BJ (cell line): ENCODE measurements around the gene TNNT3. TPM values are rescaled to one million over a fixed set of nuclear protein-coding genes. Genes with fewer than 3 reads are reported as not detected.

Experiments
- CTCF ChIA-PET: fragments of 350-600 bp; formaldehyde crosslinking; extraction: SDS; loops from one replicate; lab custom pipeline; 2021; ENCODE audit warnings: antibody characterized with exemption, inconsistent platforms; lab: Yijun Ruan, JAX
- POLR2A ChIA-PET: fragments of 300-600 bp; sonication (Branson Sonifier 250); formaldehyde crosslinking; extraction: SDS; loops from one replicate; lab custom pipeline; 2021; ENCODE audit warnings: antibody characterized with exemption; lab: Charles Lee
- DNase-seq: peaks from one replicate; pipeline ENCODE4 v3.0.0-alpha.2; 2011; ENCODE audit warnings: low read depth
- H3K27me3 ChIP-seq: 2 replicates; pipeline ENCODE4 v1.6.0; 2011; ENCODE audit warnings: low read length; ENCODE audit not compliant: control insufficient read depth, insufficient read depth
- H3K36me3 ChIP-seq: 2 replicates; pipeline ENCODE4 v1.5.1; 2011; ENCODE audit warnings: low read length; ENCODE audit not compliant: control insufficient read depth, insufficient read depth
- H3K4me3 ChIP-seq: 2 replicates; pipeline ENCODE4 v1.5.1; 2011; ENCODE audit warnings: low read depth, mild to moderate bottlenecking, control low read depth, low read length
- CTCF ChIP-seq: IDR thresholded peaks from 2 replicates; pipeline ENCODE4 v1.5.1; 2011; ENCODE audit warnings: low read depth, mild to moderate bottlenecking, control low read depth, inconsistent platforms, low read length, moderate library complexity; ENCODE audit not compliant: insufficient read depth
- polyA plus RNA-seq: library from polyadenylated mRNA; depleted of rRNA; stranded (reverse); fragments of >200 nt; gene quantifications from 2 replicates; pipeline ENCODE4 v1.2.3, GENCODE V29; 2011

Gene TNNT3
- polyA plus RNA-seq, 1 experiment: not detected

DNA sequence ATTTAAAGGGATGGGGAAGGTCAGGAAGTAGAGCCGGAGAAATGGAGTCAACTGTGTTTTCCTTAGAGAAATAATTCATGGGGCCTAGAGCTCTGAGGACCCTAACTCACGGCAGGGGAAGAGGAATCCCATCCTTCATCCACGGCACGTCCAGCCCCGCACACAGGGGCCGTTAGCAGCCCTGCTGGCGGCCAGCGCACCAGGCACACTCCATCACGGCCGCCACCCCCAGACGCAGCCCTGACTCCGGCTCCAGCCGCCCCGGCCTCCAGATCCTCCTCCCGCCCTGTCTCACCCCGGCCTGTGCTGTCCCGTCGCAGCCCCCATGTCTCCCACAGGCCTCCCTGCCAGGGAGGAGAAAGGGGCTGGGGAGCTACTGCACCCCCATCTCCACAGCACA lies 38.9 kb downstream of the TNNT3 start:
- POLR2A ChIA-PET: no interaction called here
- CTCF ChIA-PET: interaction anchor here (1.3 to 6.9 kb wide), 2 partner anchors 192 to 264 kb away, joined by 4 to 55 read pairs; no protein-coding TSS in a partner anchor
- TF ChIP-seq CTCF: no peak
- Histone ChIP-seq H3K27me3 (no peaks in the 10 kb centered on the region), H3K36me3 (no peaks in the 10 kb centered on the region), H3K4me3 (no peak overlapping the region)
- no peak for DNase-seq

DNA sequence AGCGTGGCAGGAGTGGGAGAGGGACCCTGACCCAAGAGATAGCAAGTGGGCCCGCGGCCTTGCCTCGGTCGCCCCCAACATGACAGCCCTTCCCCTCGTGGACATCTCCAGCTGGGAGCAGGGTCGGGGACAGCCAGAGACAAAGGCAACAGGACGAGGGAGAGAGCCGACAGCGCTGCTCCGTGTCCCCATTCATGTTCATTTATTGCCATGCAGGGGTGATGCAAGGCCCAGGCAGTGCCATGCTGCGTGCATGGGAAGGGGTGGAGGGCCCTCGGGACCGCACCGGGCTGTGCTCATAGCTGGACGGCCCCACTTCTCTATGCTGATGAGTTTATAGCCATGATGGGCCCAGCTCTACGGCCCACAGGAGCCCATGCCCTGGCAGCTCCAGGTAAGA lies 40.3 kb downstream of the TNNT3 start:
- CTCF ChIA-PET: interaction anchor here (1.0 to 6.9 kb wide), 5 partner anchors 8 to 191 kb away, joined by 3 to 55 read pairs (median 5); no protein-coding TSS in a partner anchor
- no peak for TF ChIP-seq CTCF
- H3K4me3 ChIP-seq: no peak overlapping the region
- no peaks in the 10 kb centered on the region for H3K36me3 ChIP-seq
- POLR2A ChIA-PET: no interaction called here
- DNase-seq: no peak
- no peaks in the 10 kb centered on the region for H3K27me3 ChIP-seq

GRCh38 chr11:1963864-1964263 lies 44.4 kb downstream of the TNNT3 start:
- no peak for TF ChIP-seq CTCF
- CTCF ChIA-PET: interaction anchor here (1.2 to 4.5 kb wide), 2 partner anchors 10 to 16 kb away, joined by 3 to 20 read pairs; no protein-coding TSS in a partner anchor
- Histone ChIP-seq H3K27me3 (no peaks in the 10 kb centered on the region), H3K4me3 (no peak overlapping the region), H3K36me3 (no peaks in the 10 kb centered on the region)
- DNase-seq: no peak
- POLR2A ChIA-PET: no interaction called here

DNA sequence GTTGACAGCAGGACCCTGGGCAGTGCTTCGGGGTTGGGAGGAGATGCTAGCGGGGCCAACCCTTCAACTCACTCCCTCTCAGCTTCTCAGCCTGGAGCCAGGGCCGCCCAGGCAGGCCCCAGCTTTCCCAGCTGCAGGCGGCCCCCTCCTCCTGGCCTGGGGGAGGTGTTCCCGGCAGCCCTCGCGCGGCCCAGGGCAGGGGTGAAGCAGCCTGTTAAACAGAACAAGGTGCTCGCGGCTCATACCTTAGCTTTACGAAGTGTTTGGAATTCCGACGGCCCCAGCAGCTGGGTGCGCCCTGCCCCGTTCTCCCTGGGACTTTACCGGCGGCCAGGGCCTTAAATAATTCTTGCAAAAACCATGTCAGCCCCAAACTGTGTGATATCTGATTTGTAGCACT lies 44.8 kb downstream of the TNNT3 start:
- ChIA-PET POLR2A (interaction anchor here (0.6 kb wide), 1 partner anchor 86 kb away, joined by 3 read pairs; no protein-coding TSS in a partner anchor), CTCF (interaction anchor here (1.1 to 4.5 kb wide), 3 partner anchors 16 to 38 kb away, joined by 3 to 20 read pairs (median 3); no protein-coding TSS in a partner anchor)
- DNase-seq: no peak
- Histone ChIP-seq H3K4me3 (no peak overlapping the region), H3K27me3 (no peaks in the 10 kb centered on the region), H3K36me3 (no peaks in the 10 kb centered on the region)
- no peak for TF ChIP-seq CTCF

DNA sequence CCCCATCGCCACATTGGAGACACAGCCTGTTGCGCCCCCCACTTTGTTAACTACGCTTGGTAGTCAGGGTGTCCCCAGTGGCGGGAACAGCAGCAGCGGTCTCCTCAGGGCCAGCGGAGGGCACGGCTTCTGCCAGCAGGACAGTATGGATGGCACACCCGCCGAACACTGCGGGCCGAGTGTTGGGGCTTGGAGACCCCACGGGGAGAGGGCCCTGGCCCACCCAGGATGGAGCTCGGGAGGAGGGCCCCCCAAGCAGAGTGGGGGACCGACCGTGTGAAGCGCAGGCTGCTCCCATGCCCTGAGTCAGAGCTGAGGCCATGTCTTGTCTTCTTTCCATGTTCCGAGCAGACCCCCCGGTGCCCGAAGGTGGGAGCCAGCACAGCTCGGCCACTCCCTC lies 45.5 kb downstream of the TNNT3 start:
- DNase-seq: no peak
- ChIA-PET CTCF (interaction anchor here (0.5 to 4.5 kb wide), 5 partner anchors 17 to 186 kb away, joined by 3 to 20 read pairs (median 3); no protein-coding TSS in a partner anchor), POLR2A (no interaction called here)
- H3K36me3 ChIP-seq: no peaks in the 10 kb centered on the region
- no peaks in the 10 kb centered on the region for H3K27me3 ChIP-seq
- no peak for TF ChIP-seq CTCF
- H3K4me3 ChIP-seq: no peak overlapping the region
